ENCODE data around the gene CSNK1G1.

DNA sequence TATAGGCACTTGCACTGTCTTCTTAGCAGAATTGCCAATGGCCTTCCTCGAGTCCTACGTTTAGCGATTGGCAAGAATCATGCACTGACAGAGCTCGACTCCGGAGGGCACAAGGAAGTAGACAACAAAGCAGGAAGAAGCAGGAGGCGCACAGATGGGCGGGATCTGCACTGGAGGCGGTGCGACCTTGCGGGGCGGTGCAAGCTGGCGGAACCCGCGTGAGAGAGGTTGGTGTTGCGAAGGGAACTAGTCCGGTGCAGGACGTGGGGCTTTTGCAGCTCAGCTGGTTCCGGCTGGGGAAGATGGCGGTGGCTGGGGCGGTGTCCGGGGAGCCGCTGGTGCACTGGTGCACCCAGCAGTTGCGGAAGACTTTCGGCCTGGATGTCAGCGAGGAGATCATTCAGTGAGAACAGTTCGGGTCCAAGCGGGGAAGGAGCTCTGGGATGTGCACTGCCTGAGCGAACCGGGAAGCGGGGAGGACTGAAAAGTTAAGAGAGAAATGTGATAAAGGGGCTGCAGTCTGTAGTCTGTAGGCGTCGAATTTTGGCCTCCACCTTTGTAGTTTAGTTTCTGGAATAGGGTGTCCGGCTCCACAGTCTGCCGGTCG is 31.7 kb upstream of the CSNK1G1 start, which contains the start of gene TRIP4:
- TF ChIP-seq, protein P1, sequence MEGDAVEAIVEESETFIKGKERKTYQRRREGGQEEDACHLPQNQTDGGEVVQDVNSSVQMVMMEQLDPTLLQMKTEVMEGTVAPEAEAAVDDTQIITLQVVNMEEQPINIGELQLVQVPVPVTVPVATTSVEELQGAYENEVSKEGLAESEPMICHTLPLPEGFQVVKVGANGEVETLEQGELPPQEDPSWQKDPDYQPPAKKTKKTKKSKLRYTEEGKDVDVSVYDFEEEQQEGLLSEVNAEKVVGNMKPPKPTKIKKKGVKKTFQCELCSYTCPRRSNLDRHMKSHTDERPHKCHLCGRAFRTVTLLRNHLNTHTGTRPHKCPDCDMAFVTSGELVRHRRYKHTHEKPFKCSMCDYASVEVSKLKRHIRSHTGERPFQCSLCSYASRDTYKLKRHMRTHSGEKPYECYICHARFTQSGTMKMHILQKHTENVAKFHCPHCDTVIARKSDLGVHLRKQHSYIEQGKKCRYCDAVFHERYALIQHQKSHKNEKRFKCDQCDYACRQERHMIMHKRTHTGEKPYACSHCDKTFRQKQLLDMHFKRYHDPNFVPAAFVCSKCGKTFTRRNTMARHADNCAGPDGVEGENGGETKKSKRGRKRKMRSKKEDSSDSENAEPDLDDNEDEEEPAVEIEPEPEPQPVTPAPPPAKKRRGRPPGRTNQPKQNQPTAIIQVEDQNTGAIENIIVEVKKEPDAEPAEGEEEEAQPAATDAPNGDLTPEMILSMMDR (IDR thresholded peaks at IDR 0.05; ENCODE audit: insufficient read depth, low read length, poor library complexity, severe bottlenecking), result no peak
- TF ChIP-seq EZH2phosphoT487 (conservative IDR thresholded peaks at IDR 0.05; ENCODE audit: low read length), result no peak
